Kidney epithelial cell (primary cell): ENCODE results near the gene SUPT5H. TPM values are rescaled to one million over a fixed set of nuclear protein-coding genes. Genes with fewer than 3 reads are reported as not detected.
A peak's percentile ranks its signal among the peaks of the same experiment; 100 is the strongest.

Experiments used
- DNase-seq: peaks from one replicate; pipeline ENCODE4 v3.0.0-alpha.2; 2010; ENCODE audit warnings: low read depth
- H3K27me3 ChIP-seq: 2 replicates; pipeline ENCODE4 v1.6.0; 2011; ENCODE audit warnings: low read length; ENCODE audit not compliant: control insufficient read depth, insufficient read depth
- H3K36me3 ChIP-seq: 2 replicates; pipeline ENCODE4 v1.5.1; 2011; ENCODE audit warnings: low read length; ENCODE audit not compliant: control insufficient read depth, insufficient read depth
- H3K4me3 ChIP-seq: 2 replicates; pipeline ENCODE4 v1.5.1; 2011; ENCODE audit warnings: low read depth, mild to moderate bottlenecking, control low read depth, low read length
- CTCF ChIP-seq: IDR thresholded peaks from 2 replicates; pipeline ENCODE4 v1.5.1; 2011; ENCODE audit warnings: mild to moderate bottlenecking, moderate library complexity, low read length, control low read depth, inconsistent platforms; ENCODE audit not compliant: insufficient read depth, poor library complexity, severe bottlenecking
- total RNA-seq: library from RNA; depleted of rRNA; stranded (reverse); fragments of >200 nt; gene quantifications from 2 replicates; pipeline ENCODE4 v1.2.3, GENCODE V29; 2015

The SUPT5H gene
- total RNA-seq, 1 donor from 2014 or later = 121 TPM

GRCh38 chr19:39428283-39429112 lies 16.9 kb upstream of the SUPT5H start:
- TF ChIP-seq CTCF = no peak
- DNase-seq = peak; percentile 74
- H3K4me3 ChIP-seq = no peak overlapping the region
- no peaks in the 10 kb centered on the region for H3K27me3 ChIP-seq
- H3K36me3 ChIP-seq = peaks cover 1% of the 10 kb centered on the region

- Histone ChIP-seq H3K36me3 (peaks cover 4% of the 10 kb centered on the region), H3K4me3 (no peak overlapping the region), H3K27me3 (no peaks in the 10 kb centered on the region)
- no peak for TF ChIP-seq CTCF
- DNase-seq = peak; percentile 100
These were observed 14.4 kb upstream of the SUPT5H start for GRCh38 chr19:39430675-39431593.

- H3K27me3 ChIP-seq = no peaks in the 10 kb centered on the region
- peaks cover 4% of the 10 kb centered on the region for H3K36me3 ChIP-seq
- no peak for DNase-seq
- no peak overlapping the region for H3K4me3 ChIP-seq
- TF ChIP-seq CTCF = no peak
These were observed 12.7 kb upstream of the SUPT5H start for GRCh38 chr19:39432677-39433025.

- no peak for DNase-seq
- Histone ChIP-seq H3K36me3 (peaks cover 4% of the 10 kb centered on the region), H3K4me3 (no peak overlapping the region), H3K27me3 (no peaks in the 10 kb centered on the region)
- no peak for TF ChIP-seq CTCF
These were observed 11.8 kb upstream of the SUPT5H start for GRCh38 chr19:39433480-39434079.

GRCh38 chr19:39434123-39435076 lies 11.0 kb upstream of the SUPT5H start:
- no peak for TF ChIP-seq CTCF
- DNase-seq = no peak

More at GRCh38 chr19:39434123-39435076, 11.0 kb upstream of the SUPT5H start:
- Histone ChIP-seq H3K27me3 (no peaks in the 10 kb centered on the region), H3K4me3 (peak overlapping the region; percentile 74), H3K36me3 (peaks cover 4% of the 10 kb centered on the region)
